ENCODE measurements around the gene UBE2Z. TPM values are rescaled to one million over a fixed set of nuclear protein-coding genes. Genes with fewer than 3 reads are reported as not detected.

Gene UBE2Z
- total and polyA plus RNA-seq, 2 of the 8 experiments (the other 6 are each of a cell fraction or from before 2014, with no cell fraction given): 73.4 to 75.9 TPM

DNA sequence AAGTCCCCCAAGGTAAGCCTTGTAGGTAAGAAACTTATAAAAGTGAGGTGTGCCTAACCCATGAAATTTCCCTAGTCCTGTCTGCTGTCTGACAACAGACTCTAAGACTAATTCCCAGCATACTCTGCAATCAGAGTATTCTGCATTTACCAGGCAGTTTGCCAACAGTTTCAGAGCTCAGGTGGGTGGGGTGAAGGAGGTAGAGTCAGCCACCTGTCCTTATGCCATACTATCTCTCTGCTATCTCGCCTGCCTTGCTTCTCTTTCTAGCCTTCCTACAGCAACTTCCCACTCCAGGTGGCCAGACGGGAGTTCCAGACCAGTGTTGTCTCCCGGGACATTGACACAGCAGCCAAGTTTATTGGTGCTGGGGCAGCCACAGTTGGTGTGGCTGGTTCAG, 13.3 kb upstream of the UBE2Z start:
- Histone ChIP-seq H3K79me2 (ENCODE audit: control insufficient read depth in 1 of 2, insufficient read depth in 2 of 2, low read length in 2 of 2) (peaks cover 0 to 19% of the 10 kb centered on the region in 2 experiments; a peak in 3 of 4 replicates), H2BK20ac (ENCODE audit: low read length) (no peak overlapping the region), H3K4me3 (ENCODE audit: extremely low read depth in 1 of 4, insufficient read depth in 2 of 4, low read depth in 3 of 4, low read length in 4 of 4) (no peak overlapping the region), H3K79me1 (ENCODE audit: low read depth, low read length) (no peaks in the 10 kb centered on the region; the same call in 1 of the 2 replicates), H3K18ac (ENCODE audit: extremely low read depth, low read length) (no peak overlapping the region), H3K27ac (ENCODE audit: low read depth, low read length) (no peak overlapping the region), H3K14ac (ENCODE audit: insufficient read length) (no peak overlapping the region), H2BK12ac (ENCODE audit: low read depth, low read length) (no peak overlapping the region), H3K23me2 (ENCODE audit: low read depth, low read length) (peaks cover 4% of the 10 kb centered on the region; the same call in 1 of the 2 replicates), H4K8ac (ENCODE audit: extremely low read depth, insufficient read depth, low read length) (no peak overlapping the region), H4K5ac (ENCODE audit: insufficient read length, low read depth, low read length) (no peak overlapping the region), H3K9ac (replicated peaks in 1 of 4; ENCODE audit: extremely low read depth in 1 of 4, low read depth in 3 of 4, low read length in 3 of 4) (no peak overlapping the region), H3K36me3 (ENCODE audit: control insufficient read depth in 2 of 4, insufficient read depth in 4 of 4, low read length in 3 of 4) (peaks cover 7 to 16% (median 11%) of the 10 kb centered on the region in 4 experiments; a peak in 7 of 8 replicates), H3K23ac (ENCODE audit: insufficient read length) (no peak overlapping the region), H2BK120ac (replicated peaks; ENCODE audit: low read depth, low read length) (no peak overlapping the region), H2BK15ac (ENCODE audit: low read length) (no peak overlapping the region), H3K27me3 (replicated peaks in 1 of 4; ENCODE audit: control insufficient read depth in 3 of 4, extremely low read depth in 1 of 4, insufficient read depth in 3 of 4, low read length in 3 of 4) (no peaks in the 10 kb centered on the region), H3K4ac (replicated peaks; ENCODE audit: insufficient read length, low read depth, low read length) (no peak overlapping the region), H3K4me2 (ENCODE audit: insufficient read depth in 1 of 2, low read depth in 2 of 2, low read length in 2 of 2) (no peak overlapping the region), H4K20me1 (replicated peaks in 1 of 2; ENCODE audit: control insufficient read depth in 1 of 2, insufficient read depth in 2 of 2, low read length in 2 of 2) (peaks cover 0 to 6% of the 10 kb centered on the region in 2 experiments), H3K4me1 (replicated peaks in 1 of 4; ENCODE audit: control insufficient read depth in 3 of 4, insufficient read depth in 4 of 4, low read length in 3 of 4) (peaks cover 0 to 6% (median 3%) of the 10 kb centered on the region in 4 experiments; a peak in 3 of 7 replicates), H2AFZ (ENCODE audit: low read length) (no peak overlapping the region), H2AK5ac (ENCODE audit: low read depth, low read length) (no peak overlapping the region), H3K56ac (replicated peaks; ENCODE audit: insufficient read length, low read depth, low read length) (no peak overlapping the region), H3K9me3 (ENCODE audit: insufficient read depth in 2 of 2, low read depth in 1 of 2, low read length in 1 of 2) (no peaks in the 10 kb centered on the region), H4K91ac (replicated peaks; ENCODE audit: insufficient read length, low read length) (no peak overlapping the region), H2BK5ac (ENCODE audit: low read depth, low read length) (no peak overlapping the region)
- 76% methylated on average over 3 of the region's 3 CpGs; no CpG with 5 or more reads in 1 of the 2 experiments for WGBS, 2 experiments (ENCODE audit: extremely low coverage in 1 of 2, insufficient coverage in 1 of 2, insufficient read length in 1 of 2, insufficient replicate concordance in 2 of 2, low coverage in 1 of 2, low lambda C conversion rate in 2 of 2, missing lambda C conversion rate in 1 of 2)
- TF ChIP-seq BACH1 (IDR thresholded peaks at IDR 0.05; ENCODE audit: low read length) (no peak), CHD2 (IDR thresholded peaks at IDR 0.05; ENCODE audit: low read length) (no peak), YY1 (IDR thresholded peaks at IDR 0.05; ENCODE audit: low read depth, low read length) (no peak), SUZ12 (IDR thresholded peaks at IDR 0.05; ENCODE audit: low read length) (no peak), HDAC6 (IDR thresholded peaks at IDR 0.05; ENCODE audit: low read depth, low read length) (no peak), CBX5 (IDR thresholded peaks at IDR 0.05; ENCODE audit: low read depth, low read length) (no peak), SP2 (IDR thresholded peaks at IDR 0.05; ENCODE audit: low read length) (no peak), CREB1 (IDR thresholded peaks at IDR 0.05) (no peak), BRCA1 (IDR thresholded peaks at IDR 0.05; ENCODE audit: low read depth, low read length) (no peak), TEAD4 (IDR thresholded peaks at IDR 0.05; ENCODE audit: low read depth, low read length) (no peak), POLR2AphosphoS5 (IDR thresholded peaks at IDR 0.05; ENCODE audit: low read depth, low read length) (no peak), CHD1 (IDR thresholded peaks at IDR 0.05; ENCODE audit: low read depth, low read length) (no peak), JUND (IDR thresholded peaks at IDR 0.05; ENCODE audit: low read length) (no peak)
- TF ChIP-seq, protein P1, sequence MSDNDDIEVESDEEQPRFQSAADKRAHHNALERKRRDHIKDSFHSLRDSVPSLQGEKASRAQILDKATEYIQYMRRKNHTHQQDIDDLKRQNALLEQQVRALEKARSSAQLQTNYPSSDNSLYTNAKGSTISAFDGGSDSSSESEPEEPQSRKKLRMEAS (IDR thresholded peaks at IDR 0.05): no peak
- TF ChIP-seq, protein P2, sequence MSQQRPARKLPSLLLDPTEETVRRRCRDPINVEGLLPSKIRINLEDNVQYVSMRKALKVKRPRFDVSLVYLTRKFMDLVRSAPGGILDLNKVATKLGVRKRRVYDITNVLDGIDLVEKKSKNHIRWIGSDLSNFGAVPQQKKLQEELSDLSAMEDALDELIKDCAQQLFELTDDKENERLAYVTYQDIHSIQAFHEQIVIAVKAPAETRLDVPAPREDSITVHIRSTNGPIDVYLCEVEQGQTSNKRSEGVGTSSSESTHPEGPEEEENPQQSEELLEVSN (IDR thresholded peaks at IDR 0.05): no peak
- FAIRE-seq (no peak), DNase-seq (ENCODE audit: low read depth in 1 of 2, low spot score in 2 of 2) (no peak)
- CTCF ChIA-PET (ENCODE audit: partially characterized antibody): interaction anchor here (2.7 to 63.3 kb wide), 3 partner anchors 10 to 63 kb away, joined by 12 to 2590 read pairs (median 16); partner anchors contain the start of genes CALCOCO2, TTLL6 and UBE2Z
- POLR2A ChIA-PET (ENCODE audit: partially characterized antibody): interaction anchor here (0.8 to 5.0 kb wide), 4 partner anchors 11 to 90 kb away, joined by 3 to 93 read pairs (median 4); partner anchors contain the start of genes SNF8 and UBE2Z
